Neural crest cell (in vitro differentiated cells): ENCODE measurements around the gene C1orf216. TPM values are rescaled to one million over a fixed set of nuclear protein-coding genes. Genes with fewer than 3 reads are reported as not detected.
"Not testable (repeated sequence)": the region's sequence is repeated elsewhere in the genome, so short reads cannot be mapped to it uniquely, and the experiment has no call there.

Source experiments
- DNase-seq: peaks from one replicate; pipeline ENCODE4 v3.0.0; 2021; ENCODE audit warnings: low read depth, mixed read lengths, low spot score
- H3K27ac Mint-ChIP-seq: one replicate; pipeline ENCODE4 v1.8.0; 2021; ENCODE audit warnings: mild to moderate bottlenecking, mixed read lengths; ENCODE audit not compliant: unreplicated experiment
- H3K27me3 Mint-ChIP-seq: 2 replicates; pipeline ENCODE4 v1.8.0; 2021; ENCODE audit warnings: low read depth, mild to moderate bottlenecking, mixed read lengths
- H3K36me3 Mint-ChIP-seq: 2 replicates; pipeline ENCODE4 v1.8.0; 2021; ENCODE audit warnings: low read depth, mild to moderate bottlenecking, mixed read lengths
- H3K4me1 Mint-ChIP-seq: 2 replicates; pipeline ENCODE4 v1.8.0; 2021; ENCODE audit warnings: mixed read lengths
- H3K4me3 Mint-ChIP-seq: one replicate; pipeline ENCODE4 v1.8.0; 2021; ENCODE audit warnings: mild to moderate bottlenecking, mixed read lengths
- H3K9me3 Mint-ChIP-seq: 2 replicates; pipeline ENCODE4 v1.8.0; 2021; ENCODE audit warnings: mixed read lengths
- CTCF ChIP-seq: fragments of 200-600 bp; sonication (generic); conservative IDR thresholded peaks from 2 replicates; pipeline ENCODE4 v1.5.0; 2021; ENCODE audit warnings: antibody characterized with exemption, mild to moderate bottlenecking
- total RNA-seq: library from RNA; stranded (reverse); gene quantifications from 2 replicates; pipeline ENCODE4 v1.2.1, GENCODE V29; 2021

C1orf216 gene
- total RNA-seq, 1 donor from 2014 or later, result 19.0 TPM

GRCh38 chr1:35708952-35709351 lies 9.7 kb downstream of the C1orf216 start:
- no peak for TF ChIP-seq CTCF
- no peaks in the 10 kb centered on the region for H3K36me3 Mint-ChIP-seq
- H3K4me3 Mint-ChIP-seq, result peak overlapping the region; percentile 88
- peaks cover 21% of the 10 kb centered on the region for H3K4me1 Mint-ChIP-seq
- H3K9me3 Mint-ChIP-seq, result no peaks in the 10 kb centered on the region
- peak overlapping the region; percentile 71 for H3K27ac Mint-ChIP-seq
- H3K27me3 Mint-ChIP-seq, result peaks cover 29% of the 10 kb centered on the region
- DNase-seq, result no peak

GRCh38 chr1:35708441-35708921 lies 10.2 kb downstream of the C1orf216 start:
- Mint-ChIP-seq H3K4me1 (peaks cover 21% of the 10 kb centered on the region), H3K36me3 (no peaks in the 10 kb centered on the region), H3K27ac (peak overlapping the region; percentile 71), H3K4me3 (peak overlapping the region; percentile 88), H3K9me3 (no peaks in the 10 kb centered on the region), H3K27me3 (peaks cover 29% of the 10 kb centered on the region)
- no peak for DNase-seq
- TF ChIP-seq CTCF, result no peak

GRCh38 chr1:35707601-35708440 lies 10.9 kb downstream of the C1orf216 start:
- Mint-ChIP-seq H3K36me3 (no peaks in the 10 kb centered on the region), H3K27me3 (peaks cover 31% of the 10 kb centered on the region), H3K9me3 (no peaks in the 10 kb centered on the region), H3K4me1 (peaks cover 24% of the 10 kb centered on the region), H3K4me3 (peak overlapping the region; percentile 88), H3K27ac (peak overlapping the region; percentile 71)
- DNase-seq, result peak; percentile 68
- TF ChIP-seq CTCF, result no peak

GRCh38 chr1:35706846-35707600 lies 11.7 kb downstream of the C1orf216 start:
- TF ChIP-seq CTCF, result no peak
- no peak for DNase-seq
- Mint-ChIP-seq H3K27me3 (peaks cover 36% of the 10 kb centered on the region), H3K4me1 (peaks cover 28% of the 10 kb centered on the region), H3K27ac (peak overlapping the region; percentile 87), H3K4me3 (peak overlapping the region; percentile 87), H3K36me3 (no peaks in the 10 kb centered on the region), H3K9me3 (no peaks in the 10 kb centered on the region)

- DNase-seq, result no peak
- no peak overlapping the region for H3K27ac Mint-ChIP-seq
- H3K4me3 Mint-ChIP-seq, result no peak overlapping the region
- TF ChIP-seq CTCF, result peak; percentile 21
- no peaks in the 10 kb centered on the region for H3K36me3 Mint-ChIP-seq
- peaks cover 3% of the 10 kb centered on the region for H3K9me3 Mint-ChIP-seq
- H3K4me1 Mint-ChIP-seq, result peaks cover 26% of the 10 kb centered on the region
- peaks cover 58% of the 10 kb centered on the region for H3K27me3 Mint-ChIP-seq
These were observed 16.2 kb downstream of the C1orf216 start for GRCh38 chr1:35702508-35702907.

GRCh38 chr1:35699152-35699551 lies 19.5 kb downstream of the C1orf216 start:
- not testable (repeated sequence) for DNase-seq, H3K9me3 Mint-ChIP-seq
- peaks cover 18% of the 10 kb centered on the region for H3K4me1 Mint-ChIP-seq

More at GRCh38 chr1:35699152-35699551, 19.5 kb downstream of the C1orf216 start:
- not testable (repeated sequence) for H3K36me3 Mint-ChIP-seq, H3K27ac Mint-ChIP-seq
- Mint-ChIP-seq H3K27me3 (peaks cover 37% of the 10 kb centered on the region), H3K4me3 (peak overlapping the region; percentile 77)
